ENCODE results near the gene N4BP2. TPM values are rescaled to one million over a fixed set of nuclear protein-coding genes. Genes with fewer than 3 reads are reported as not detected.
A peak's percentile ranks its signal among the peaks of the same experiment; 100 is the strongest.
"Not testable (repeated sequence)": the region's sequence is repeated elsewhere in the genome, so short reads cannot be mapped to it uniquely, and the experiment has no call there.

The N4BP2 gene
- polyA plus RNA-seq, 5 donors, result 9.6 to 24.3 (median 19.2) TPM

- DNase-seq, result no peak
Measured at GRCh38 chr4:40086421-40086820, 29.8 kb downstream of the N4BP2 start.

DNA sequence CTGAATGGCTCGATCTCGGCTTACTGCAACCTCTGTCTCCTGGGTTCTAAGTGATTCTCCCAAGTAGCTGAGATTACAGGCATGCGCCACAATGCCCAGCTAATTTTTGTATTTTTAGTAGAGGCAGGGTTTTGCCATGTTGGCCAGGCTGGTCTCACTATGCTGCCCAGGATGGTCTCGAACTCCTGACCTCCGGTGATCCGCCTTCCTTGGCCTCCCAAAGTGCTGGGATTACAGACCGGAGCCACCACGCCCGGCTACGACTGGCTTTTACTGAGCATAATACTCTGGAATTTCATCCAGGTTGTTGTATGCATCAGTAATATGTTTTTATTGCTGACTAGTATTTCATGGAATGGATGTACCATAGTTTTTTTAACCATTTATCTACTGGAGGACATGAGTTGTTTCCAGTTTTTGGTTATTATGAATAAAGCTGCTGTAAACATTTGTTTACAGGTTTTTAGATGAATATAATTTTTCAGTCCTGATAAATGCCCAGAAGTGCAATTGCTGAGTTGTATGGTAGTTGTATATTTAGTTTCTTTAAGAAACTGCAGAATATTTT is 31.2 kb downstream of the N4BP2 start:
- no peak for DNase-seq

GRCh38 chr4:40093400-40093799 is 36.8 kb downstream of the N4BP2 start:
- DNase-seq, result not testable (repeated sequence)

DNA sequence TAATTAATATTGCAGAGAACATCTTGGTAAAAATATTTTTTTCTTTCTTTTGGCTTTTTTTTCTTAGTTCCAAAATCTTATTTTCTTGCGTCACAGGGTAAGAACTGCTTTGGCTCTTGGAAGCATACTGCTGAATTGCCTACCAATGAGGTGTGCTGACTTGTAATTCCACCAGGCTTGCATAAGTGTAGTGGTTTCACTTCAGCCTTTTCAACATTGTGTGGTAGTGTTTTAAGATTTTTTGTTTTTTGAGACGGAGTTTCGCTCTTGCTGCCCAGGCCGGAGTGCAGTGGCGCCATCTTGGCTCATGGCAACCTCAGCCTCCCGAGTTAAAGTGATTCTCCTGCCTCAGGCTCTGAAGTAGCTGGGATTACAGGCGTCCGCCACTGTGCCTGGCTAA is 42.4 kb downstream of the N4BP2 start:
- no peak for DNase-seq

DNA sequence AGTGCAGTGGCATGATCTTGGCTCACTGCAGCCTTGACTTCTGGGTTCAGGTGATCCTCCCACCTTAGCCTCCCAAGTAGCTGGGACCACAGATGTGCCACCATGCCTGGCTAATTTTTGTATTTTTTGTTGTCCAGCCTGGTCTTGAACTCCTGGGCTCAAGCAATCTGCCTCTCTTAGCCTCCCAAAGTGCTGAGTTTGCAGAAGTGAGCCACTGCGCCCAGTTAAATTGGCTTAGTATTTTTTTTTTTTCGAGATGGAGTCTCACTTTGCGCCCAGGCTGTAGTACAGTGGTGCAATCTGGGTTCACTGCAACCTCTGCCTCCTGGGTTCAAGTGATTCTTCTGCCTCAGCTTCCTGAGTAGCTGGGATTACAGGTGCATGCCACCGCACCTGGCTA is 50.5 kb downstream of the N4BP2 start:
- not testable (repeated sequence) for DNase-seq

DNA sequence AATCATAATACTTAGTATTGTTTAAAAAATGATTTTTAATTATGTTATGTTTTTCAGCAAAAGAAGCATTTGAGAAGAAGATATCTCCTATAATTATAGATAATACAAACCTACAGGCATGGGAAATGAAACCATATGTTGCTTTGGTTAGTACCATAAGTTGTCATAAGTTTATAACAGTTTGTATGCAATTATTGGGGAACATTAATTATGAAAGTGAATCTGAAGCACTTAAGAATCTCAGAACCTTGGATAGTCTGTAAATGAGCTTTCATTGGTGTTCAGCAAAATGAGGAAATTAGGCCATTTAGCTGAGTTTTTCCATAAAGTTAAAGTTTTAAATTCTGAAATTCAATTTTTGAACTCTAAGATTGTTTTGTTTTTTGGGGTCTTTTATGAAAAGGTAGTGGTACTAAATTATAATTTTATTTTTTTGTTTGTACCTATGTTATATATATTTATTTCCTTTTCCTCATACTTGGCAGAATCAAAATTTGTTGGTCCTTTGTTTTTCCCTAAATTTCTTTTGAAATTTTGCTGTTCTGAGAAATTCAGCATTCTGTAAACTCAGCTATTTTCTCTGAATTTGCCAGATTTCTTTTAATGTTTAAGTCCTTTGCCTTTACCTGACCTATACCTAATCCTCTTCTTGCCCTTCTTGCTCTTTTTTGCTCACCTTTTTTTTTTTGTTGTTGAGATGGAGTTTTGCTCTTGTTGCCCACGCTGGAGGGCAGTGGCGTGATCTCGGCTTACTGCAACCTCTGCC is 55.6 kb downstream of the N4BP2 start:
- no peak for DNase-seq

GRCh38 chr4:40114206-40114605 is 57.6 kb downstream of the N4BP2 start:
- DNase-seq, result peak in 1 of 2 donors; percentile 13

DNA sequence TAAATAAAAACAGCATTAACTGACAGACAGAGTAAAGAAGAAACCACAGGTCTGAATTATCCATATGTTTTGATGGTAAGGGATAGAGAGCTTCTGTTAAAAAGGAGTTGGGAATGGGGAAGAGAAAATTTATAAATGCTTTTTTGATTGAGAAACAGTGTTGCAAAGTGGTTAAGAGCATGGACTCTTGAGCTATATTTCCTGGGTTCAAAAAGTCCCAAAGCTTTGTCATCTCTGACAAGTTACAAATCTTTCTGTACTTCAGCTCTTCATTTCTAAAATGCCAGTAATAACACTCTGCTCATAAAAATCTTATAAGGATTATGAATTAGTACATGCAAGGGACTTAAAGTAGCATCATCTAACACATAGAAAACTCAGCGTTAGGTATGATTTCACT is 62.2 kb downstream of the N4BP2 start:
- DNase-seq, result no peak

- no peak for DNase-seq
Measured at GRCh38 chr4:40119344-40119743, 62.7 kb downstream of the N4BP2 start.

GRCh38 chr4:40121515-40121914 is 64.9 kb downstream of the N4BP2 start:
- peak in 1 of 2 donors; percentile 13 for DNase-seq

GRCh38 chr4:40122941-40123340 is 66.3 kb downstream of the N4BP2 start:
- DNase-seq, result no peak

- no peak for DNase-seq
Measured at GRCh38 chr4:40124690-40125089, 68.0 kb downstream of the N4BP2 start.

DNA sequence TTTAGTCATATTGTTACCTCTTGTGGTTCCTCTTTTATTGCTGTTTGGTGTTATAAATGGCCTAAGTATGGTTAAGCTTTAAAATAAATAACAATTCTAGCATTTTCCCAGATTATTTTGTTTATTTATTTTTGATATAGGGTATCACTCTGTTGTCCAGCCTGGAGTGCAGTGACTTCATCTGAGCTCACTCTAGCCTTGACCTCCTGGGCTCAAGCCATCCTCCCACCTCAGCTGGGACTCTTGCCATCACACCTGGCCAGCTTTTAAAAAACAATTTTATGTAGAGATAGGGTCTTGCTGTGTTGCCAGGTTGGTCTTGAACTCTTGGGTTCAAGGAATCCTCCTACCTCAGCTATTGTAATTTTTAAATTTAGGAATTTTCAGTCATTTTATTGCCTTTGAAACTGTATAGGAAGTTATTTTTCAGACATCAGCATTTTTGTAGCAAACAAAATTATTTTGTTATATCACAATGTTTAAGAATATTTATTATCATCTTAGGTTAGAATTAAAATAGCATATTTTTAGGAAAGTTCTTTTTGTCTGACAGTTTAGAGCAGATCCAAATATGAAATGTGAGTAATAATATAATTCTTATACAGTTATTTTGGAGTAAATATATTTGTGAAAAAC is 73.9 kb downstream of the N4BP2 start:
- no peak for DNase-seq

DNA sequence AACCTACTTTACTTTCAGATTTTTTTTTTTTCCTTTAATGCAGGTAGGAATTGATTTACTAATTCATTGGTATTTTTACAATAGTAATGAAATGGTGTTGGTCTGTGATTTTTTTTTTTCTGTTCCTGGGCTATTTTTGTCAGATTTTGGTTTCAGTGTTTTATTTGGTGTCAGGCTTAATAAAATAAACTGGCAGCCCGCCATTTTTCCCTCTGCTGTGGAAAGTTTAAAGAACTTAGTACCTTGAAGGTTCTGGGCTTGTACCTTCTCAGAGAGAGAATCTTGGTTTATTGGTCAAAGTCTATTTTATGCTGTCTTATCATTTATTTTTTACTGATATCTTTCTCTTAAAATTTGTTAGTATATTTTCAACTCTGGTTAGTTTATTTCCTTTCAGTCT is 76.2 kb downstream of the N4BP2 start:
- no peak for DNase-seq

DNA sequence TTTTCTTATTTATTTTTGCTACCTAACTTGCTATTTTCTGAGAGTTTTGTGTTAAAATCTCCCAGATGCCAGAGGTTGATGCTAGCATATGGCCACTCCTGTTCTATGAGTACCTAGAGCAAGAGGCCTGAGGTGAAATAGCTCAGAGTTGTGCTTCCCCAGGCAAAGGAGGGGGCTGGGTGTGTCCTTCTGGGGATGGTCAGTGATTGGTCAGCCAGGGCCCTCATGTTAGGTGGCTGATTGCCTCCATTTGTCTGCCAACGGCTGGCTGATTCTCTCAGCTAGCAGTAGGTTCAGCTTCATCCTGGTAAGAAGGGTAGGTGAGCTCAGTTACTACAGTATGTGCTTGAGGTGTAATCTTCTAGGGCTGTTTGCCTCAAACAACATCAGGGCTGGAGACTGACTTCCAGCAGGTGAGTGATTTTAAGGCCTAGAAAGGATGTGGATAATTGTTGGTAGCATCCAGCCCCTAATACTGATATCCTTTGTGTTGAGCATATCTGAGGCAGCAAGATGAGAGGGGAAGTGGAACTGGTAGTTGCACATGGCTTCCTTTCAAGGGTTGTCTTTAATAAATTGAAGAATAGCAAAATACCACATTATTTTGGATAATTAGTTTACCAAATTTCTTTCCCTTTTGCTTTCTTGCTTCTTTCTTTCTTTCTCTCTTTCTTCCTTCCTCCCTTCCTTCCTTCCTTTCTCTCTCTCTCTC is 77.7 kb downstream of the N4BP2 start:
- no peak for DNase-seq

- not testable (repeated sequence) for DNase-seq
Measured at GRCh38 chr4:40136202-40136601, 79.6 kb downstream of the N4BP2 start.

- no peak for DNase-seq
Measured at GRCh38 chr4:40140196-40140595, 83.5 kb downstream of the N4BP2 start.

- not testable (repeated sequence) for DNase-seq
Measured at GRCh38 chr4:40140597-40140996, 83.9 kb downstream of the N4BP2 start.

GRCh38 chr4:40143926-40144508 is 87.4 kb downstream of the N4BP2 start:
- no peak for DNase-seq

- no peak for DNase-seq
Measured at GRCh38 chr4:40144716-40145115, 88.1 kb downstream of the N4BP2 start.

DNA sequence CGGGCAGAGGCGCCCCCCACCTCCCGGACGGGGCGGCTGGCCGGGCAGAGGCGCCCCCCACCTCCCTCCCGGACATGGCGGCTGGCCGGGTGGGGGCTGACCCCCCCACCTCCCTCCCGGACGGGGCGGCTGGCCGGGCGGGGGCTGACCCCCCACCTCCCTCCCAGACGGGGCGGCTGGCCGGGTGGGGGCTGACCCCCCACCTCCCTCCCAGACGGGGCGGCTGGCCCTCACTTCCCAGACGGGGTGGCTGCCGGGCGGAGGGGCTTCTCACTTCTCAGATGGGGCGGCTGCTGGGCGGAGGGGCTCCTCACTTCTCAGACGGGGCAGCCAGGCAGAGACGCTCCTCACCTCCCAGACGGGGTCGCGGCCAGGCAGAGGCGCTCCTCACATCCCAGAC is 90.8 kb downstream of the N4BP2 start:
- DNase-seq, result not testable (repeated sequence)

DNA sequence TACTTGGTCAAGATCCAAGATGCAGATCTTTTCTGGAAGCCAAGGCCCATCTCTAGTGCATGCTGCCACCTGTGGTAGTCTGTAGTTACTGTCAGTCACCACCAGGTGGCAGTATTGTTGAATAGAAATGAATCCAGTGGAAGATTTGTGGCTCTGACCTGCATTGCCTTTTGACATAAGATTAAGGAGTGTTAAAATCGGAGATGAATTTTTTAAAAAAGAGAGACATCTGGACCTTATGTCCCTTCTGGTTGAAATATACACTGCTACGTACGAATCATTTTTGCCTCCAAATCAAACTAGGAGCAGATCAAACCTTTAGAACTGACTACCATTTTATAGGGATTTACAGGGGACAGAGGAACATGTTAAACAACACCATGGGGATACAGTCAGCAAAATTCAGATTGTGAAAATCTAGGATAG is 93.3 kb downstream of the N4BP2 start:
- peak in 1 of 2 donors; percentile 22 for DNase-seq
